DOHH2 (cell line): ENCODE measurements around the gene CNPY1.

ENCODE experiments used
- H3F3A ChIP-seq: fragments of 200-600 bp; sonication (generic), shearing (Covaris generic); 2 replicates; pipeline ENCODE4 v1.6.0; 2016; ENCODE audit warnings: antibody characterized with exemption, mild to moderate bottlenecking; ENCODE audit not compliant: control insufficient read depth, insufficient read depth
- H3K27ac ChIP-seq: fragments of 200-600 bp; sonication (generic); 2 replicates; pipeline ENCODE4 v1.5.1; 2014; ENCODE audit warnings: low read depth, mild to moderate bottlenecking, low read length, moderate library complexity
- H3K27me3 ChIP-seq: fragments of 200-600 bp; sonication (generic); 2 replicates; pipeline ENCODE4 v1.6.1; 2014; ENCODE audit warnings: mild to moderate bottlenecking, low read length, mixed read lengths; ENCODE audit not compliant: control insufficient read depth
- H3K36me3 ChIP-seq: fragments of 200-600 bp; sonication (generic); 2 replicates; pipeline ENCODE4 v1.6.1; 2014; ENCODE audit warnings: mild to moderate bottlenecking, low read length, moderate library complexity, mixed read lengths; ENCODE audit not compliant: control insufficient read depth
- H3K4me1 ChIP-seq: fragments of 200-600 bp; sonication (generic); 2 replicates; pipeline ENCODE4 v1.6.1; 2014; ENCODE audit warnings: mild to moderate bottlenecking, low read length, mixed read lengths; ENCODE audit not compliant: control insufficient read depth
- H3K4me2 ChIP-seq: fragments of 200-600 bp; sonication (generic); 2 replicates; pipeline ENCODE4 v1.6.0; 2014; ENCODE audit warnings: mild to moderate bottlenecking, low read length, moderate library complexity
- H3K4me3 ChIP-seq: fragments of 200-600 bp; sonication (generic); 2 replicates; pipeline ENCODE4 v1.5.1; 2014; ENCODE audit warnings: mild to moderate bottlenecking, low read length, mixed read lengths
- H3K79me2 ChIP-seq: fragments of 200-600 bp; sonication (generic); 2 replicates; pipeline ENCODE4 v1.6.1; 2014; ENCODE audit warnings: mild to moderate bottlenecking, low read length, mixed read lengths; ENCODE audit not compliant: control insufficient read depth
- H3K9me2 ChIP-seq: fragments of 200-600 bp; sonication (generic); replicated peaks from 2 replicates; pipeline ENCODE4 v1.6.1; 2014; ENCODE audit warnings: mild to moderate bottlenecking, low read length, mixed read lengths; ENCODE audit not compliant: control insufficient read depth
- H3K9me3 ChIP-seq: fragments of 200-600 bp; sonication (generic); 2 replicates; pipeline ENCODE4 v1.6.1; 2014; ENCODE audit warnings: antibody characterized with exemption, low read length, mixed read lengths; ENCODE audit not compliant: control insufficient read depth, insufficient read depth
- H4K20me1 ChIP-seq: fragments of 200-600 bp; sonication (generic); 2 replicates; pipeline ENCODE4 v1.6.0; 2014; ENCODE audit warnings: low read depth, mild to moderate bottlenecking, antibody characterized with exemption, low read length, moderate library complexity; ENCODE audit not compliant: control insufficient read depth, insufficient read depth
- CTCF ChIP-seq: fragments of 200-600 bp; sonication (generic); IDR thresholded peaks from one replicate; pipeline ENCODE4 v1.5.1; 2014; ENCODE audit warnings: antibody characterized with exemption, mild to moderate bottlenecking, low read depth, low read length; ENCODE audit not compliant: poor library complexity, severe bottlenecking
- EZH2phosphoT487 ChIP-seq: fragments of 200-600 bp; sonication (generic); IDR thresholded peaks from 2 replicates; pipeline ENCODE4 v1.6.1; 2017; ENCODE audit warnings: borderline replicate concordance, mild to moderate bottlenecking, antibody characterized with exemption, low read length, moderate library complexity, mixed read lengths

Gene CNPY1

GRCh38 chr7:155533120-155533826 is 13.1 kb downstream of the CNPY1 start:
- H3K4me2 ChIP-seq: peak overlapping the region; percentile 45
- no peak overlapping the region; the same call in 1 of the 2 replicates for H3K4me3 ChIP-seq
- H4K20me1 ChIP-seq: no peaks in the 10 kb centered on the region
- peaks cover 50% of the 10 kb centered on the region for H3K27me3 ChIP-seq
- TF ChIP-seq EZH2phosphoT487: peak; percentile 67; the same call in 1 of the 2 replicates
- no peak for TF ChIP-seq CTCF
- H3K4me1 ChIP-seq: peaks cover 12% of the 10 kb centered on the region
- H3F3A ChIP-seq: no peaks in the 10 kb centered on the region
- no peaks in the 10 kb centered on the region for H3K9me3 ChIP-seq
- no peaks in the 10 kb centered on the region for H3K79me2 ChIP-seq
- no peaks in the 10 kb centered on the region for H3K9me2 ChIP-seq
- H3K36me3 ChIP-seq: no peaks in the 10 kb centered on the region
- H3K27ac ChIP-seq: no peak overlapping the region

GRCh38 chr7:155532792-155533119 is 13.6 kb downstream of the CNPY1 start:
- no peaks in the 10 kb centered on the region for H3K9me3 ChIP-seq
- H3K27me3 ChIP-seq: peaks cover 50% of the 10 kb centered on the region
- no peak overlapping the region for H3K4me2 ChIP-seq
- TF ChIP-seq EZH2phosphoT487 (no peak), CTCF (no peak)
- H4K20me1 ChIP-seq: no peaks in the 10 kb centered on the region
- no peaks in the 10 kb centered on the region for H3K36me3 ChIP-seq
- H3F3A ChIP-seq: no peaks in the 10 kb centered on the region
- no peak overlapping the region for H3K4me3 ChIP-seq
- no peaks in the 10 kb centered on the region for H3K9me2 ChIP-seq
- no peaks in the 10 kb centered on the region for H3K79me2 ChIP-seq
- H3K4me1 ChIP-seq: peaks cover 12% of the 10 kb centered on the region
- H3K27ac ChIP-seq: no peak overlapping the region

- no peak overlapping the region for H3K4me3 ChIP-seq
- no peak overlapping the region for H3K4me2 ChIP-seq
- no peak overlapping the region for H3K27ac ChIP-seq
- TF ChIP-seq CTCF (no peak), EZH2phosphoT487 (no peak)
- peaks cover 48% of the 10 kb centered on the region for H3K27me3 ChIP-seq
- H3K9me3 ChIP-seq: no peaks in the 10 kb centered on the region
- H3F3A ChIP-seq: no peaks in the 10 kb centered on the region
- H3K36me3 ChIP-seq: no peaks in the 10 kb centered on the region
- no peaks in the 10 kb centered on the region for H4K20me1 ChIP-seq
- no peaks in the 10 kb centered on the region for H3K9me2 ChIP-seq
- H3K79me2 ChIP-seq: no peaks in the 10 kb centered on the region
- peaks cover 12% of the 10 kb centered on the region for H3K4me1 ChIP-seq
Measured at GRCh38 chr7:155531681-155532080, 14.7 kb downstream of the CNPY1 start.
